A549 treated with AZD9567 at 1 μM for 4 hours (cell line): ENCODE data around the gene GLDN. TPM values are rescaled to one million over a fixed set of nuclear protein-coding genes. Genes with fewer than 3 reads are reported as not detected.

Source experiments
- total RNA-seq: library from RNA; stranded (reverse); fragments of 200-300 nt; extraction: Qiagen RNA extraction; gene quantifications from 5 replicates; pipeline ENCODE4 v1.2.3, GENCODE V29; 2022; ENCODE audit not compliant: insufficient read depth

The GLDN gene
- total RNA-seq, result 0.03 to 0.08 TPM (median 0.05 TPM) in 3 of 5 replicates, not detected in the others

DNA sequence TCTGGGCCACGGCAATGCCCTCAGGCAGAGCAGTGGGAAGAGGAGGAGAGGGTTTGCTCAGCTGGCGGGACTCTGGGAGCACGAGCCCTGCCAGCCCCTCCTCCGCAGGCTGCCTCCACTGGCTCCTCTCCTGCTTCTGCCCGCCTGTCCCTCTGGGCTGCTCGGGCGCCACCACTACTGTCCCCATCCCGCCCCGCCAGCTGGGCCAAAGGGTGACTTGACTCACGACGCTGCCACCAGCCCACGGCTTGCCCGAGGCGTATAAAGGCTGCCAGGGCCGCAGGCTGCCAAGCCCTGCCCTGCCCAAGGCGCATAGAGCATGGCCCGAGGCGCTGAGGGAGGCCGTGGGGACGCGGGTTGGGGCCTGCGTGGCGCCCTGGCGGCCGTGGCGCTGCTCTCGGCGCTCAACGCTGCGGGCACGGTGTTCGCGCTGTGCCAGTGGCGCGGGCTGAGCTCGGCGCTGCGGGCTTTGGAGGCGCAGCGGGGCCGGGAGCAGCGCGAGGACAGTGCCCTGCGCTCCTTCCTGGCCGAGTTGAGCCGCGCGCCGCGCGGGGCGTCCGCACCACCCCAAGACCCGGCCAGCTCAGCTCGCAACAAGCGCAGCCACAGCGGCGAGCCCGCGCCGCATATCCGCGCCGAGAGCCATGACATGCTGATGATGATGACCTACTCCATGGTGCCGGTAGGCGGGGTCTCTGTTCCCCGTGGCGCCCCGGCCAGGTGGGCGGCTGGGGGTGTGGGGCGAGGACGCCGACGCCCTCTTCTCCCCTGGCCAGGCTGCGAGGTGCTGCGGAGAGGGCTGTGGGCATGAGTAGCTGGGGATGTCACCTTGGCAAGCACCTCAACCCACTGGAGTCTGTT is at the start of gene GLDN:
GLDN (plus strand) TSS at position 290 of the 861 bp plus-strand sequence; CDS start at position 320, 30 bp downstream.

DNA sequence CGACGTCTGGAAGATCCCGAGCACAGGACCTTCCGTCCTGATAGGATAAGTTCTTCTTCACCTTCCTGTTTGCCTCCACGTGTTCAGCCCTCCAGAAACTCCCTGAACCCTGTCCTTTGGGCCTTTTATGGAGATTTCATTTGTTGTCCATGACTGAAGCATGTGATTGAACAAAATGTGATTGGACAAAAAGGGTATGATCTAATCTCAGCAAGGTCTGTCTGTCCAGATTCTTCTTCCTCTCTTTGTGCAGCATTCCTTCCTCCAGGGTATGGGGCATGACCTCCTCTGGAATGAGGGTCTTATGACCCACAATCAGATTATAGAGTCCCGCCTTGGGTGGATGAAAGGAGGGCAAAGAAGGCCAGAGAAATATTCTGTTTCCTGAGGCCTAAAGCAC is 3.0 kb upstream of the GLDN start, which contains the start of gene CYP19A1:
CYP19A1 (minus strand) TSS at position 101 of the 400 bp plus-strand sequence. CDS start 95,684 bp downstream, outside the sequence.

Other genes with a start within 250 kb of the GLDN start
- 19.0 to 29.1 TPM (median 23.6 TPM) in 5 replicates for gene TNFAIP8L3, start 246.7 kb upstream of the GLDN start, total RNA-seq
- gene CYP19A1, start 3.1 kb upstream of the GLDN start, total RNA-seq, result 0.15 to 0.37 TPM (median 0.25 TPM) in 4 of 5 replicates, not detected in the other